Right lobe of liver (tissue), 4 donors: ENCODE data around the gene ZMYM4.

ENCODE experiments used
- CTCF ChIP-seq, 4 donors: fragments of 200-600 bp in 3 of 4; fragments of 450-650 bp in 1 of 4; IDR thresholded peaks; one replicate each; pipeline versions ENCODE4 v1.5.1 to v1.8.0; 2016 to 2022; ENCODE audit warnings: antibody characterized with exemption in 4 of 4, mild to moderate bottlenecking in 2 of 4
- POLR2A ChIP-seq: fragments of 450-650 bp; IDR thresholded peaks from one replicate; pipeline ENCODE4 v1.6.1; 2017; ENCODE audit warnings: antibody characterized with exemption, mild to moderate bottlenecking
- donor health status: DM: no; HTN: no; CAD: no.
- donor health status: DM: no; HTN: no; CAD: no.
- donor health status: DM: no; HTN: yes; CAD: no.

- TF ChIP-seq CTCF (IDR thresholded peaks at IDR 0.05) (no peak), POLR2A (no peak)
Observed at GRCh38 chr1:35229587-35230360, 38.7 kb upstream of the ZMYM4 start.
